HepG2 (cell line): ENCODE data around the gene STX1B. TPM values are rescaled to one million over a fixed set of nuclear protein-coding genes. Genes with fewer than 3 reads are reported as not detected.
A peak's percentile ranks its signal among the peaks of the same experiment; 100 is the strongest.

Experiments used
- ATRX ChIP-seq: sonication (generic); formaldehyde crosslinking; IDR thresholded peaks from 2 replicates; pipeline ENCODE4 v1.4.0; 2020; ENCODE audit warnings: missing genetic modification reagents, borderline replicate concordance
- MATR3 ChIP-seq: sonication (generic); formaldehyde crosslinking; IDR thresholded peaks from 2 replicates; pipeline ENCODE4 v1.4.0; 2020; ENCODE audit warnings: missing genetic modification reagents
- MLLT10 ChIP-seq: sonication (generic); formaldehyde crosslinking; IDR thresholded peaks from 2 replicates; pipeline ENCODE4 v1.4.0; 2020; ENCODE audit warnings: missing genetic modification reagents
- NCOA5 ChIP-seq: sonication (generic); formaldehyde crosslinking; IDR thresholded peaks from 2 replicates; pipeline ENCODE4 v1.4.0; 2020; ENCODE audit warnings: missing genetic modification reagents
- NFE2 ChIP-seq: sonication (generic); formaldehyde crosslinking; IDR thresholded peaks from 2 replicates; pipeline ENCODE4 v1.4.0; 2020; ENCODE audit warnings: missing genetic modification reagents
- NFE2L1 ChIP-seq: sonication (generic); formaldehyde crosslinking; IDR thresholded peaks from 2 replicates; pipeline ENCODE4 v1.4.0; 2020; ENCODE audit warnings: missing genetic modification reagents, mild to moderate bottlenecking, borderline replicate concordance
- NFIB ChIP-seq: sonication (generic); formaldehyde crosslinking; IDR thresholded peaks from 2 replicates; pipeline ENCODE4 v1.9.0; 2021; ENCODE audit warnings: missing genetic modification reagents, mild to moderate bottlenecking, borderline replicate concordance
- PHF8 ChIP-seq: sonication (generic); formaldehyde crosslinking; IDR thresholded peaks from 2 replicates; pipeline ENCODE4 v1.5.0; 2020; ENCODE audit warnings: missing genetic modification reagents
- RARA ChIP-seq: IDR thresholded peaks from 2 replicates; pipeline ENCODE4 v1.6.1; 2016; ENCODE audit warnings: missing genetic modification reagents, missing compliant biosample characterization
- USF2 ChIP-seq, 2 experiments: sonication (generic) in 1 of 2; formaldehyde crosslinking in 1 of 2; IDR thresholded peaks; 2 replicates each; pipeline versions ENCODE4 v1.5.1 to v1.6.1; 2011 to 2020; ENCODE audit warnings: borderline replicate concordance in 1 of 2, low read depth in 1 of 2, low read length in 1 of 2, mild to moderate bottlenecking in 1 of 2, missing genetic modification reagents in 1 of 2, moderate library complexity in 1 of 2
- ZBTB25 ChIP-seq: IDR thresholded peaks from 2 replicates; pipeline ENCODE4 v1.6.1; 2018; ENCODE audit warnings: missing genetic modification reagents
- ZNF121 ChIP-seq: sonication (generic); formaldehyde crosslinking; IDR thresholded peaks from 2 replicates; pipeline ENCODE4 v1.5.0; 2020; ENCODE audit warnings: mild to moderate bottlenecking, missing genetic modification reagents
- ZNF670 ChIP-seq: sonication (generic); formaldehyde crosslinking; IDR thresholded peaks from 2 replicates; pipeline ENCODE4 v1.8.0; 2022; ENCODE audit warnings: mild to moderate bottlenecking, missing genetic modification reagents, borderline replicate concordance
- ZSCAN25 ChIP-seq: sonication (generic); formaldehyde crosslinking; IDR thresholded peaks from 2 replicates; pipeline ENCODE4 v1.8.0; 2022; ENCODE audit warnings: mild to moderate bottlenecking, missing genetic modification reagents
- polyA plus RNA-seq, 8 experiments: library from polyadenylated mRNA; depleted of rRNA in 3 of 8; stranded (reverse) in 7 of 8; unstranded in 1 of 8; fragments of >200 nt; fragmentation: Illumina TruSeq in 4 of 8; extraction: Trizol in 4 of 8; gene quantifications; 2 replicates each; pipeline versions ENCODE4 v1.2.1 to v1.2.3, GENCODE V29; 2011 to 2016; ENCODE audit warnings: low read depth in 4 of 8, missing spikeins in 1 of 8, mixed read lengths in 1 of 8; ENCODE audit not compliant: insufficient read depth in 1 of 8
- total RNA-seq, 5 experiments: library from RNA; depleted of rRNA; stranded (reverse); fragments of >200 nt; fragmentation: Illumina TruSeq; extraction: Trizol; gene quantifications; 2 replicates each; pipeline ENCODE4 v1.2.3, GENCODE V29; 2016; ENCODE audit warnings: low read depth in 1 of 5
- TF ChIP-seq, protein P1 (sequence below): sonication (generic); formaldehyde crosslinking; IDR thresholded peaks from 2 replicates; pipeline ENCODE4 v1.5.1; 2020; ENCODE audit warnings: mild to moderate bottlenecking, missing genetic modification reagents, moderate library complexity
- TF ChIP-seq, protein P2 (sequence below): sonication (generic); formaldehyde crosslinking; IDR thresholded peaks from 2 replicates; pipeline ENCODE4 v1.4.0; 2020; ENCODE audit warnings: mild to moderate bottlenecking, low read depth, missing genetic modification reagents
- TF ChIP-seq, protein P3 (sequence below): sonication (generic); formaldehyde crosslinking; conservative IDR thresholded peaks from 2 replicates; pipeline ENCODE4 v1.8.1; 2023; ENCODE audit warnings: missing genetic modification reagents

Gene STX1B
- total and polyA plus RNA-seq, 2 of the 13 experiments (the other 11 are each of a cell fraction or from before 2014, with no cell fraction given): 2.1 to 3.0 TPM

- no peak for TF ChIP-seq MATR3 (CRISPR knock-in tag)
- TF ChIP-seq, protein P1, sequence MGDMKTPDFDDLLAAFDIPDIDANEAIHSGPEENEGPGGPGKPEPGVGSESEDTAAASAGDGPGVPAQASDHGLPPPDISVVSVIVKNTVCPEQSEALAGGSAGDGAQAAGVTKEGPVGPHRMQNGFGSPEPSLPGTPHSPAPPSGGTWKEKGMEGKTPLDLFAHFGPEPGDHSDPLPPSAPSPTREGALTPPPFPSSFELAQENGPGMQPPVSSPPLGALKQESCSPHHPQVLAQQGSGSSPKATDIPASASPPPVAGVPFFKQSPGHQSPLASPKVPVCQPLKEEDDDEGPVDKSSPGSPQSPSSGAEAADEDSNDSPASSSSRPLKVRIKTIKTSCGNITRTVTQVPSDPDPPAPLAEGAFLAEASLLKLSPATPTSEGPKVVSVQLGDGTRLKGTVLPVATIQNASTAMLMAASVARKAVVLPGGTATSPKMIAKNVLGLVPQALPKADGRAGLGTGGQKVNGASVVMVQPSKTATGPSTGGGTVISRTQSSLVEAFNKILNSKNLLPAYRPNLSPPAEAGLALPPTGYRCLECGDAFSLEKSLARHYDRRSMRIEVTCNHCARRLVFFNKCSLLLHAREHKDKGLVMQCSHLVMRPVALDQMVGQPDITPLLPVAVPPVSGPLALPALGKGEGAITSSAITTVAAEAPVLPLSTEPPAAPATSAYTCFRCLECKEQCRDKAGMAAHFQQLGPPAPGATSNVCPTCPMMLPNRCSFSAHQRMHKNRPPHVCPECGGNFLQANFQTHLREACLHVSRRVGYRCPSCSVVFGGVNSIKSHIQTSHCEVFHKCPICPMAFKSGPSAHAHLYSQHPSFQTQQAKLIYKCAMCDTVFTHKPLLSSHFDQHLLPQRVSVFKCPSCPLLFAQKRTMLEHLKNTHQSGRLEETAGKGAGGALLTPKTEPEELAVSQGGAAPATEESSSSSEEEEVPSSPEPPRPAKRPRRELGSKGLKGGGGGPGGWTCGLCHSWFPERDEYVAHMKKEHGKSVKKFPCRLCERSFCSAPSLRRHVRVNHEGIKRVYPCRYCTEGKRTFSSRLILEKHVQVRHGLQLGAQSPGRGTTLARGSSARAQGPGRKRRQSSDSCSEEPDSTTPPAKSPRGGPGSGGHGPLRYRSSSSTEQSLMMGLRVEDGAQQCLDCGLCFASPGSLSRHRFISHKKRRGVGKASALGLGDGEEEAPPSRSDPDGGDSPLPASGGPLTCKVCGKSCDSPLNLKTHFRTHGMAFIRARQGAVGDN (CRISPR knock-in tag): peak; percentile 97
- peak; percentile 90 for TF ChIP-seq RARA
- TF ChIP-seq ZNF121 (CRISPR knock-in tag): peak; percentile 40; the same call in 1 of the 2 replicates
- peak; percentile 79; the same call in 1 of the 2 replicates for TF ChIP-seq ZSCAN25 (CRISPR knock-in tag)
- no peak for TF ChIP-seq MLLT10 (CRISPR knock-in tag)
- peak; percentile 69; the same call in 1 of the 2 replicates for TF ChIP-seq ZNF670 (CRISPR knock-in tag)
- TF ChIP-seq NFE2: no peak
- no peak for TF ChIP-seq NCOA5 (CRISPR knock-in tag)
- TF ChIP-seq NFE2L1 (CRISPR knock-in tag): no peak
- TF ChIP-seq, protein P2, sequence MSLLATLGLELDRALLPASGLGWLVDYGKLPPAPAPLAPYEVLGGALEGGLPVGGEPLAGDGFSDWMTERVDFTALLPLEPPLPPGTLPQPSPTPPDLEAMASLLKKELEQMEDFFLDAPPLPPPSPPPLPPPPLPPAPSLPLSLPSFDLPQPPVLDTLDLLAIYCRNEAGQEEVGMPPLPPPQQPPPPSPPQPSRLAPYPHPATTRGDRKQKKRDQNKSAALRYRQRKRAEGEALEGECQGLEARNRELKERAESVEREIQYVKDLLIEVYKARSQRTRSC (CRISPR knock-in tag): 0 out of 2 replicates have a peak, but pooled peaks have one; percentile 23
- TF ChIP-seq USF2 (IDR thresholded peaks at IDR 0.05; ENCODE audit: low read depth, low read length): no peak
- no peak for TF ChIP-seq USF2 (CRISPR knock-in tag; IDR thresholded peaks at IDR 0.05; ENCODE audit: borderline replicate concordance)
- TF ChIP-seq, protein P3, sequence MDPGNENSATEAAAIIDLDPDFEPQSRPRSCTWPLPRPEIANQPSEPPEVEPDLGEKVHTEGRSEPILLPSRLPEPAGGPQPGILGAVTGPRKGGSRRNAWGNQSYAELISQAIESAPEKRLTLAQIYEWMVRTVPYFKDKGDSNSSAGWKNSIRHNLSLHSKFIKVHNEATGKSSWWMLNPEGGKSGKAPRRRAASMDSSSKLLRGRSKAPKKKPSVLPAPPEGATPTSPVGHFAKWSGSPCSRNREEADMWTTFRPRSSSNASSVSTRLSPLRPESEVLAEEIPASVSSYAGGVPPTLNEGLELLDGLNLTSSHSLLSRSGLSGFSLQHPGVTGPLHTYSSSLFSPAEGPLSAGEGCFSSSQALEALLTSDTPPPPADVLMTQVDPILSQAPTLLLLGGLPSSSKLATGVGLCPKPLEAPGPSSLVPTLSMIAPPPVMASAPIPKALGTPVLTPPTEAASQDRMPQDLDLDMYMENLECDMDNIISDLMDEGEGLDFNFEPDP: no peak
- TF ChIP-seq ZBTB25 (CRISPR knock-in tag): peak; percentile 95
- TF ChIP-seq ATRX (CRISPR knock-in tag): no peak
- TF ChIP-seq PHF8 (CRISPR knock-in tag): no peak; the same call in 1 of the 2 replicates
- TF ChIP-seq NFIB: no peak
Observed at GRCh38 chr16:30949650-30950515, 60.6 kb downstream of the STX1B start (continued).
